Stimulated activated CD4-positive, alpha-beta T cell treated with anti-CD3 and anti-CD28 coated beads, Interleukin-1b, Interleukin-23, amount 100 ng/mL, for 48 hours (primary cell): Measurements from ENCODE around the gene PRSS53.
"Not testable (repeated sequence)": the region's sequence is repeated elsewhere in the genome, so short reads cannot be mapped to it uniquely, and the experiment has no call there.

Experiments used
- DNase-seq: peaks from one replicate; pipeline ENCODE4 v3.0.0-alpha.2; 2020

The PRSS53 gene

DNA sequence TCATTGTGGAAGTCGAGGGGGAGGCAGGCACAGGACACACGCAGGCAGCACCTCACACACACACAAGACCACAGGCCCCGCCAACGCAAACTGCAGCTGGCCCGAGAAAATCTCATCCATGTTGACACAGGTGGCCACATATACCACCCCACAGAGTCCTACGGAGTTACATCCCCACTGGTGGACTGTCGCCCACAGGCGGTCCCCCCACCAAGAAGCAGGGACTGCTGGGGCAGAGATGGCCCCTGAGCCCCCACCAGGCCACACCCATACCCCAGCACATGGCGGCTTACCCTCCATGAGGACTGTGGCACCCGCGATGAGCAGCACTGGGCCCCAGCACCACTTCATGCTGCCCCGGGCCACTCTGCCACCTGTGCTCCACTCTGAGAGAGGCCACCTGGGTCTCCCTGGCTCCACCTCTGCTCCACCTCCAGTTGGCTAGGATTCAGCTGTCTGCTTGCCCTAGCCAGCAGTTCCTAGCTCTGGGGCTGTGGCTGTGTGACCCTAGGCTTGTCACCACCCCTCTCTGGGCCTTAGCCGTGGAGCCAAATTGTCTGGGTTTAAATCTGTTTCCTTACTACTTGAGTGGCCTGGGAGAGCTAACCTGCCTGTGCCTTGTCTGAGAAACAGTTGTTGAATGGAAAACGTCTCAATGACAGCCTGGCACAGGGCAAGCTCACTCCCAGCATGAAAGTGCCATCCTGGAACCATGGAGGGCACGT lies at the start of gene PRSS53:
Gene PRSS53, minus strand, starts transcription at position 485 of the 725 bp plus-strand sequence. Its CDS starts 134 bp downstream, at position 351.
- DNase-seq: no peak

DNA sequence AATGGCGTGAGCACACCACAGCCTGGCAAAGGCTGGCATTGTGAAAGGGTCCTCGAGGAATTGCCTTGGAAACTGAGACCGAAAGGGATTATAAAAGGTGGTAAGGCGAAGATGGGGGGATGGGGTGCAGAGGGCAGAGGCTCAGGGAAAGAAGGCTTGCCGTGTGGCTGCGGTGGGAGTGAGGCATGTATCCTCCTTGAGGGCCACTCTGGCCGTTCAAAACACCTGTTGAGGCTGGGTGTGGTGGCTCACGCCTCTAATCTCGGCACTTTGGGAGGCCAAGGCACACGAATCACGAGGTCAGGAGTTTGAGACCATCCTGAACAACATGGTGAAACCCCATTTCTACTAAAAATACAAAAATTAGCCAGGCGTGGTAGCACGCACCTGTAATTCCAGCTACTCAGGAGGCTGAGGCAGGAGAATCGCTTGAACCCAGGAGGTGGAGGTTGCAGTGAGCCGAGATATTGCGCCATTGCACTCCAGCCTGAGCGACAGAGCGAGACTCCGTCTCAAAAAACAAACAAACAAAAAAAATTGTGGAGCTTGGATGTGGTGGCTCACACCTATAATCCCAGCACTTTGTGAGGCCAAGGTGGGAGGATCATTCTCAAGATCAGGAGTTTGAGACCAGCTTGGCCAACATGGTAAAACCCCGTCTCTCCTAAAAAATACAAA lies 48.2 kb upstream of the PRSS53 start:
- DNase-seq: not testable (repeated sequence)

DNA sequence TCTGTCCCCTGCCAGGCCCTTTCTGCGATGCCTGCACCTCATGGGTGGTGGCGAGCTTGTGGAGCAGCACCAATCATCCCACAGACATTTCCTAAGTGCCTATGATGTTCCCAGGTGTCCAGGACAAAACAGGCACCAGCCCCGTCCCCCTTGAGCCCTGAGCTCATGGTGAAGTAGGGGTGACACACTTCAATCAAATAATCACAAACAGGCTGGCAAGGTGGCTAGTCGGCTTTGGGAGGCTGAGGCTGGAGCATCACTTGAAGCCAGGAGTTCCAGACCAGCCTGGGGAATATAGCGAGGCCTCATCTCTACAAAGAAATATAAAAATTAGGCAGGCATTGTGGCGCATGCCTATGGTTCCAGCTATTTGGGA lies 47.5 kb upstream of the PRSS53 start:
- DNase-seq: no peak

DNA sequence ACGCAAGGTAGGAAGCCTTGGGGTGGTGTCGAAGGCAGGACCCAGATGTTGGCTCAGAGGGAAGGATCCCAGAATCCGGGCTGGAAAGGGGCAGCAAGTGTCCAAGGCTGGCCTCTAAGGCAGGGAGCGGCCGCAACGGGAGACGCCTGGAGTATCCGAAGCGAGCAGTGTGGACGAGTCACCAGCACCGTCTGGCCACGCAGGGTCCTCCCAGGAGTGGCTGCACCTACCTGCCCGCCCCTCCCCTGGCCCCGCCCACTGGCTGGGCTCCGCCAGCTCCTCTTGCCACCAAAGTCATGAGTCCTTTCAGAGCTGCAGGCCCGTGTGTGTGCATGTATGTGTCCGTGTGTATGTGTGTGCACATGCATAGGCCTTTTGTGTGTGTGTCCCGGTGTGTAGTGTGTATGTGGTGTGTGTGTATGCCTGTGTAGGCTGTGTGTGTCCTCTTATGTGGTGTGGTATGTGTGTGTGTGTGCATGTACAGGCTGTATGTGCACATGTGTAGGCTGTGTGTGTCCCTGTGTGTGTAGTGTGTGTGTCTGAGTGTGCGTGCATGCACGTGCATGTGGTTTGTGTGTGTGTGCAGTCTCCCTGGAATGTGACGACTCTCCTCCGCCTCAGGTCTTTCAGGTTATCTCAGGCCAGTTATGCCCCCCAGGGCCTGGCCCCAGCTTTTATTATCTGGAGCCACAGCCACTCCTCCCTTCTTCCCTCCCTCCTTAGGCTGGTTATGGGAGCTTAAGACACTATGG lies 47.0 kb upstream of the PRSS53 start, which contains the start of gene PRSS8:
Gene PRSS8, minus strand, starts transcription at position 193 of the 752 bp plus-strand sequence. CDS start 229 bp downstream, outside the sequence.
- no peak for DNase-seq

DNA sequence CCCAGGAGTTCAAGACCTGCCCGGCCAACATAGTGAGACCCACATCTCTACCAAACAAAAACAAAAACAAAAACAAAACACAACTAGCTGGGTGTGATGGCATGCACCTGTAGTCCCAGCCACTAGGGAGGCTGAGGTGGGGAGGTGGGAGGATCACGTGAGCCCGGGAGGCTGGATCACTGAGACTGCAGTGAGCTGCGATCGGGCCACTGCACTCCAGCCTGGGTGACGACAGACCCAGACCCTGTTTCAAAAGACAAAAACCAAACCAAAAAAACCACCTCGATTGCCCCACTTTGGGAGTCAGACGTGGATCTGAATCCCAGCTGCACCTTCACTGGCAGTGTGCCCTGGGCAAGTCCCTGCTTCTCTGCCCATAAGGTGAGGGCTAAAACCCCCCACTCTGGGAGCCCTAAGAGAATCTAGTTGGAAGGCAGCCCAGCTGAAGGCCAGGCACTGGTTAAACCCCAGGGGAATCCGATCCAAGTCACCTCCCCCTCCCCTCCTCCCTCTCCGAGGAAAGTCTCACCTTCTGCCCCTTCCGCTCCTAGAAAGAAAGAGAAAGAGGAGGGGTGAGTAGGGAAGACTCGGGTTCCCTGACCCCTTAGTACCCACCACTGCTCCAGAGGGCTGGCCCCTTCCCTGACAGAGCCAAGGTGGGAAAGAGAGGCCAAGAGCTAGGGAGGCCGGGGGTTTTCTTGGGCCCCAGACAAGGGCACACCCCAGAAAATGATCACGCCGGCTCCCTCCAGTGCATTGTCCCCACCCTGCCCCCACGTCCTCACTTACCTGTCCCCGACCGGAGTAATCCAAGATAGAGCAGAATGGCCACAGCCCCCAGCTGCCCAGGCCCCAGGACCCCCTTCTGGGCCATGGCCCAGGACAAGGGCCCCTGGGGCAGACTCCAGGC lies 46.1 kb upstream of the PRSS53 start:
- DNase-seq: no peak

DNA sequence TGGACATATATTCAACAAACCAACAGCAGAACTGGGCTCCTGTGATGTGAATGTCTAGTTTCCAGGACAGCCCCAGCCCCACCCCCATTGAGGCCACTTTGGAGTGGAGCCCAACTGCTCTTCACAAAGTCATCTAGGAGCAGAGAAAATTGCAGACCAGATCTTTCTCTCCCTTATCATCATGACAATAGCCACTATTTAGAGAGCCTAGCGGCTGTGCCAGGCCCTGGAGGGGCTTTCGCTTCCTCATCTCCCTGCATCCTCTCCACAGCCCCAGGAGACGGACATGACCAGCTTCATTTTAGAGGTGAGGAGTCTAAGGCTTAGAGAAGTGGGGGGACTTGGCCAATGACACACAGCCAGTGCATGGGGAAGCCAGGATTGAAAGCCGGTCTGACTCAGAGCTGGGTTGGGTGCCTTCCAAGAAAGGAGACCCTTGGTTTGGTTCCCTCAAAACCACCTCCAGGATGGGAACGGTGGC lies 45.4 kb upstream of the PRSS53 start:
- no peak for DNase-seq

DNA sequence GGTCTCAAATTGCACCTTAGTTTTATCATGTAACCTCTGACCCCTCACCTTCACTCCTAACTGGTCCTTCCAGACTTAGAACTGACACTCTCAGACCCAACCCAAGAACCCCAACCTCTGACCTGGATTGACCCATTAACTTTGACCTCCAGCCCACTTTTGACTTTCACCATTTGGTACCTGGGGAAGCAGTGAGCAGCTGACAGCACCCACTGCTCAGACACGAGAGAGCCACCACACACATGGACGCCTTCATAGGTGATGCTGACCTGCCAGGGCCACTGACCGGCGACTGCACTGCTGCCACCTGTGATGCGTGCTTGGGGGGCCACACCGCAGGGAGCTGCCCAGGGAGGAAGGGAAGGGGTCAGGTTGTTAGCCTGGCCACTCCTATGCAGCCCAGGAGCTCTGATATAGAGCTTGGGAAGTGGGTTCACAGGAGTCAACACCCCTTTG lies 44.3 kb upstream of the PRSS53 start:
- DNase-seq: no peak

DNA sequence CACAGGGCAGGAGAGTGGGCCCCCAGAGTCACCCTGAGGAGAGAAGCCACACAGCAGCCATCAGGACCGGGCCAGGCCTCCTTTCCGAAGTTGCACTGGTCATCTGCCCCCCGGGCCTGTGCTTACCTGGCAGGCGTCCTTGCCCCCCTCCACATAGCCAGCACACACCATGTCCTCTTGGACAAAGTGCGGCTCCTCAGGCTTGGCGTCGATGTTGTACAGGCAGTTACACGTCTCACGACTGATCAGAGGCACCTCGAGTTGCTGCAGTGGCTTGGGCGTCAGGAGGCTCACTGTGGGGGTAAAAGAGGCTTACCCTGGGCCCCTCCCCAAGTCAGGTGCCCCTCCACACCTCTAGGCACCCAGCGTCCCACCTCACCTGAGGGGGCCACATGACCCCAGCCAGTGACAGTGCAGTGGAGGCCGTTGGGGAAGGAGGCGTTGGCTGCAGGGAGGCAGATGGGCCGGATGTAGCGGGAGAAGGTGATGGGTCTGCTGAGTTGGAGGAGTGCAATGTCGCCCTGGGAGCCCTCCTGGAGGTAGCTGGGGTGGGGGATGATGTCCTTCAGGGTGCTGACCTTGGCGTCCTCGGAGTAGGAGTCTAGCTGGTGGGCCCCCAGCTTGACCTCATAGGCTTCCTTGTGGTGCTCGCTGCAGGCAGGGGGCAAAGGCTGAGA lies 43.7 kb upstream of the PRSS53 start:
- DNase-seq: no peak

DNA sequence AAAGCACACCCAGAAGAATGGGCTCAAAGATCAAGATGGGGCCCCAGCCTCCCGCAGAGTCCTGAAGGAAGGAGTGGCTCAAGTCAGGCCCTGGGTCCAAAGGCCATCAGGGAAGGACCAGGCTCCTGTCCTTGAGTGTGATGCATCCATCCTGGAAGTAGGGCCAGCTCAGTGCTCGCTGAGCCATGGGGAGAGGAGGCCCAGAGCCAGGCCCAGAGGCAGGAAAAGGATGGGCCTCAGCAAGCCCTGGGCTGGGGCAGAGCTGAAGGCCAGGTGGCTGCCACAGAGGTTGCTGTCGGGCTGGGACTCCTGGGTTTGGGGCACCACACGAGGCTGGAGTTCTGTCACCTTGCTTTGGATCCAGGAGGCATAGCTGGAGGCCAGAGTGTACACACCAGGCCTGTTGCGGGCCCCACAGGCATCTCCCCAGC lies 43.1 kb upstream of the PRSS53 start:
- no peak for DNase-seq

DNA sequence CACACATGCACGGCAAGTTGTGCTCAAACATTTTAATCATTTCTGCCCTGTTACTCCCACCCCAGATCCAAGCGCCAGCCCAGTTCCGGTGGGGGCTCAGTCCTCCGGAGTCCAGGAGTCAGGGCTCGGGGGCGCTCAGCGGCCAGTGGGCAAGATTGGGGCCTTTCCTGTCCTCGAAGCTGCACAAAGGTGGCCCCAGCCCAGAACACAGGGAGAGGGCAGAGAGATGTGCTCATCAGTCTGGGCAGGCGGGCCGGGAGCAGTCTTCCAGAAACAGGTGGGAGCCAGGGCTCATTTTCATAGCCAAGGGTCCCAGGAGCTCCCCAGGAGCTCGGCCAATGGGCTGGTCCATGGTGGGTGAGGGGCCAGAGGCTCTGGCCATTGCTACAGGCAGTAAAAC lies 42.7 kb upstream of the PRSS53 start:
- no peak for DNase-seq

DNA sequence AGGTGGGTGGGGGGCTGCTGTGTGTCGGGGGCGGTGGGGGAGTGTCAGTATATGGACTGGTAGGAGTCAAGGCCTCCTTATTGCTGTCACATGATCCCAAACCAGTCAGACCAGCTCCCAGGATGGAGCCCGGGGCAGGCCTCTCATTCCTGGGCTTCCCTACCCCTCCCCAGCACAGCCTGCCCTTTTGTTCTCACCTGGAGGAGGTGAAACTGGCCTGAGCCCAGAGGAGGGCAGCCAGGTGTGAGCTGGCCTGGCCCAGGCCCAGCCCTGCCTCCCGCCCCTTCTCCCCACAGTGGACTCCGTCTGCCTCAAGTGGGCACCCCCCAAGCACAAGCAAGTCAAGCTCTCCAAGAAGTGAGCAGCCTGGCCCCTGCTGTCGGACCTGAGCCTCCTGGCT lies 42.2 kb upstream of the PRSS53 start:
- DNase-seq: no peak

DNA sequence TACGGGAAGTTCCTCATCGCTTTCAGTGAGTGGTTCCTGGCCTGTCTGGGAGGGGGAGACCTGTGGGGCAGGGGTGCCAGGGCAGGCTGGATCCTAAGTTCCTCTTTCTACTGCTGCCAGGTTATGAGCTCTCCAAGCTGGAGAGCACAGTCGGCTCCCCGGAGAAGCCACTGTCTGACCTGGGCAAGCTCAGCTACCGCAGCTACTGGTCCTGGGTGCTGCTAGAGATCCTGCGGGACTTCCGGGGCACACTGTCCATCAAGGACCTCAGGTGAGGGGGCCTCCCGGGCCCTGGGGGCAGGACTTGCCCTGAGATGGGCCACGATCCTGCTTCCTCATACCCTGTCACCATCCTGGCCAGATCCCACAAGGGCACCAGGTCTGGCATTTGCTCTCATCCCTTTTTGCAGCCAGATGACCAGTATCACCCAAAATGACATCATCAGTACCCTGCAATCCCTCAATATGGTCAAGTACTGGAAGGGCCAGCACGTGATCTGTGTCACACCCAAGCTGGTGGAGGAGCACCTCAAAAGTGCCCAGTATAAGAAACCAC lies 41.7 kb upstream of the PRSS53 start:
- no peak for DNase-seq

DNA sequence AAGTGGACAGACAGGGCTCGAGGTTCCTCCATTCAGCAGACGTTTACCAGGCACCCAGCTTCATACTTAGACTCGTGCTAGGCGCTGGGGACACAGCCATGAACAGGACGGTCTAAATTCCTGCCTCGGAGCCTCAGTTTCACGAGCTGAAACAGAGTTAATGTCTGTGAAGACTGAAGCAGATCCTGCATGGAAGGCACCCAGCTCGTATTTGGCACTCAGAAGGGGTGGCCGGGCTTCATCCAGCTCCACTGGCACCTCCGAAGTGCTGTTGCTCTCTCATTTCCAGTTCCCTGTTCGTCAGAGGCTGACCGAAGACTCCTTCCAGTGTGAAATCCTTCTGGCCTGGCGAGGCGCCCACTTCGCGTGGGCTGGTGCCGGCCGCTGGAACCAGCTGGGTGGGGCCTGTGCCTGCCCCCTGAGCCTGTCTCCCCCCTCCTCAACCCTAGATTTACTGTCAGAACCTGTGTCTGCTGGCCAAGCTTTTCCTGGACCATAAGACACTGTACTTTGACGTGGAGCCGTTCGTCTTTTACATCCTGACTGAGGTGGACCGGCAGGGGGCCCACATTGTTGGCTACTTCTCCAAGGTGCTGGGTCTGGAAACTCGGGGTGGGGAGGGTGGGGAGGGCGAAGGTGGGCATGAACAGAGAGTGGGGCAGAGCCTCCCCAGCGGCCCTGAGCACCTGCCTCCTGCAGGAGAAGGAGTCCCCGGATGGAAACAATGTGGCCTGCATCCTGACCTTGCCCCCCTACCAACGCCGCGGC lies 41.0 kb upstream of the PRSS53 start:
- no peak for DNase-seq

DNA sequence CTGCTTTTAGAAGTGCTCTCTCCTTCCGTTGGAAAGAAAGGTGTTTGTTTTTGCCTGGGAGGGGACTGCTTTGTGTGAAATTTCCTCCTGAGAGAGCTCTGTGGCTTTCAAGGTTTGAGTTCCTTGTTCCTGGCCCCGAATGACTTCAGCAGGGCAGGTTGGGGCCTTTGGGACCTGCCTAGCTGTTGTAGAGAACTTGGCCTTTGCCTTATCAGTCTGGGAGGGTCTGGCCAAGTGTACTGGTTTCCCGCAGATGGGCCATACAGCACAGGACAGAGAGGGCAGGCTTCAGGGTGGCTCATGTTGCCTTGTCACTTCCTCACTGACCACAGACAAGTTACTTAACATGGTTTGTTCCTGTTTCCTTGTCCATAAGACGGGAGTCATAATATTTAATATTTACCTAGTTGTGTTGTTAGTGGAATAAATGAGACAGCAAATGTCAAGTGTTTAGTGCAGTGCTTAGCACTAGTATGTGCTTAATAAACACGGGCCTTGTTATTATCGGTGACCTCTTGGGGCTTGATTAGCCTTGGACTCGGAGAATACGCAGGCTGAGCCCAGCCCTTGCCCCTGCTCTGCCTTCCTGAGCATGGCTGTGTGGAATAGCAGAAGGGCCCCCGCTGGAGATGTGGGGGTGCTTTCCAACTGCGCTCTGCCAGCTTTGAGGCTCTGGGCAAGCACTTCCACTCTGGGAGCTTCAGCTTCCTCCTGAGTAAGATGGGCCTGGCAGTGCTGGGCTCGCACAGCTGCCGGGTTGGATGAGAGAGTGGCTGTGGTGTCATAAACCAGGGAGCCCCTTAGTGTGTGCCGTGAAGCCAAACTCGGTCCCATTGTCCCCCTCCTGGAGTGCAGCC lies 40.2 kb upstream of the PRSS53 start:
- no peak for DNase-seq

DNA sequence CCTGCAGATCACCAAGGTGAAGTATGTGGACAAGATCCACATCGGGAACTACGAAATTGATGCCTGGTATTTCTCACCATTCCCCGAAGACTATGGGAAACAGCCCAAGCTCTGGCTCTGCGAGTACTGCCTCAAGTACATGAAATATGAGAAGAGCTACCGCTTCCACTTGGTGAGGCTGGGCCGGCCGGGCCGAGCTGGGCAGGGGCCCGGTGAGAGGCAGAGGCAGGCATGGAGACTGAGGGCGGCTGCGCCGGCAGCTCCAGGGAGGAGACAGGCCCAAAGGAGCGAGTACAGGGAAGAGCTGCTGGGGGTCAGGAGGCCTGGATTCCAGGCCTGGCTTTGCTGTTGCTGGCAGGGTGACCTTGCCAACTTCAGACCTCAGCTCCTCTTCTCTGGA lies 38.4 kb upstream of the PRSS53 start:
- no peak for DNase-seq

DNA sequence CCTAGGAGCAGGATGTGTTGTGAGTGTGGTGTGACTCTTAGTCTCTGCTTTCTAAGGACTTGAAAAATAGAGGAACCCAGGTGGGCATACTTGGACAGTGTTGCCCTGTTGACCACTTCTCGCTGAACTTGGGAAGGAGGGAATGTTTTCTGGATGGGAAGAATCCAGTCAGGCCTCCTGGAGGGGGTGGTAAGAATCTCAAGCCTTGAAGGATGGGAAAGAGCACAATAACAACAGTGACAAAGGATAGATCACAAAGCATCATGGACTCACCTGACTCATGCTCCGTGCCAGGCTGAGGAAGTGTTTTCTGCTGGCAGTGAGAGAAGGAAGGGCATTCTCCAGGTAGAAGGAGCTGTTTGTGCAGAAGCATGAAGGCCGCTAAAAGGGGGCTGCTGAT lies 37.1 kb upstream of the PRSS53 start:
- DNase-seq: no peak

DNA sequence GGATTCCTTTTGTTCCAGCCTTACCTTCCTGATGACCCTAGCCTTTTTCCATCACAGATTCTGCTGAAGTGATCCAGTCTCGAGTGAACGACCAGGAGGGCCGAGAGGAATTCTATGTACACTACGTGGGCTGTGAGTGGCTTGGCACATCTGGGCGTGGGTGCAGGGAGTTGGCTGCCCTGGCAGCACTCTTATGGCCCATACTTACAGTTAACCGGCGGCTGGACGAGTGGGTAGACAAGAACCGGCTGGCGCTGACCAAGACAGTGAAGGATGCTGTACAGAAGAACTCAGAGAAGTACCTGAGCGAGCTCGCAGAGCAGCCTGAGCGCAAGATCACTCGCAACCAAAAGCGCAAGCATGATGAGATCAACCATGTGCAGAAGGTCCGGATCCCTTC lies 31.4 kb upstream of the PRSS53 start:
- no peak for DNase-seq

DNA sequence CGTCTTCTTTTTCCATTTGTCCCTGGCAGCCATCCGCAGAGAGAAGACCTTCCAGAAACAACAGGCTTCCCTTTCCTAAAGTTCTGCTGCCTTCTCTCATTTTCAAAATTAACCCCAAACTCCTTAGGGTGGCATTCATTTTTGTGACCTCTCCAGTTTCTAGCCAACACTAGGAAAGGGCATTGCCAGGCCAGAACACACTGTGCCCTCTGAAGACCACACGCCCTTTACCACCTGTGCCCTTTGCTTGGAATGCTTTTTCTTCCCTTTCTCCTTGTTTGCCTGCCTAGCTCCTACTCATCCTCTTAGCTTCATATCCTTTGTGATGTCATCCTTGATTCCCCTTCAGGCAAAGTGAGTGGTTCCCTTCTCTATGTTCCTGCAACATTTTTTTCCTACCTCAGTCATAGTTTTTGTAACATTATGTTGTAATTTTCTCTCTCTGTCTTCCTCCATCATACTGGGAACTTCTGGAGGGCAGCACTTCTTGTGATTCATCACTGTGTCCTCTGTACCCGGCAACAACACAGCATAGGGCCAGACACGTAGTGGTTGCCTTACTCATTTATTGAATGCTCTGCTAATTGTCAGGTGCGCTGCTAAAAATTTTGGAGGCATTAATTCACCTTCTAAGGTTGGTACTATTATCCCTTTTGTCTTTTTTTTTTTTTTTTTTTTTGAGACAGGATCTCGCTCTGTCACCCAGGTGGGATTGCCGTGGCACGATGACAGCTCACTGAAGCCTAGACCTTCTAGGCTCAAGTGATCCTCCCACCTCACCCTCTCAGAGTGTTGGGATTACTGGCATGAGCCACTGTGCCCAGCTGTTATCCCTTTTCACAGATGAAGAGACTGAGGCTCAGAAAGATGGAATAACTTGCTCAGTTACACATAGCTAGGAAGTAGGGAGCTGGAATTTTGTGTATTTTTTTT lies 29.7 kb upstream of the PRSS53 start:
- DNase-seq: no peak
